HG03565 (cell line): ENCODE measurements around the gene DNALI1.
"Not testable (repeated sequence)": the region's sequence is repeated elsewhere in the genome, so short reads cannot be mapped to it uniquely, and the experiment has no call there.

Experiments
- ATAC-seq: cut with Tn5 transposase; IDR thresholded peaks from one replicate; pipeline ENCODE4 v1.9.1; 2021; ENCODE audit warnings: mild to moderate bottlenecking, moderate library complexity; ENCODE audit not compliant: unreplicated experiment

Gene DNALI1

DNA sequence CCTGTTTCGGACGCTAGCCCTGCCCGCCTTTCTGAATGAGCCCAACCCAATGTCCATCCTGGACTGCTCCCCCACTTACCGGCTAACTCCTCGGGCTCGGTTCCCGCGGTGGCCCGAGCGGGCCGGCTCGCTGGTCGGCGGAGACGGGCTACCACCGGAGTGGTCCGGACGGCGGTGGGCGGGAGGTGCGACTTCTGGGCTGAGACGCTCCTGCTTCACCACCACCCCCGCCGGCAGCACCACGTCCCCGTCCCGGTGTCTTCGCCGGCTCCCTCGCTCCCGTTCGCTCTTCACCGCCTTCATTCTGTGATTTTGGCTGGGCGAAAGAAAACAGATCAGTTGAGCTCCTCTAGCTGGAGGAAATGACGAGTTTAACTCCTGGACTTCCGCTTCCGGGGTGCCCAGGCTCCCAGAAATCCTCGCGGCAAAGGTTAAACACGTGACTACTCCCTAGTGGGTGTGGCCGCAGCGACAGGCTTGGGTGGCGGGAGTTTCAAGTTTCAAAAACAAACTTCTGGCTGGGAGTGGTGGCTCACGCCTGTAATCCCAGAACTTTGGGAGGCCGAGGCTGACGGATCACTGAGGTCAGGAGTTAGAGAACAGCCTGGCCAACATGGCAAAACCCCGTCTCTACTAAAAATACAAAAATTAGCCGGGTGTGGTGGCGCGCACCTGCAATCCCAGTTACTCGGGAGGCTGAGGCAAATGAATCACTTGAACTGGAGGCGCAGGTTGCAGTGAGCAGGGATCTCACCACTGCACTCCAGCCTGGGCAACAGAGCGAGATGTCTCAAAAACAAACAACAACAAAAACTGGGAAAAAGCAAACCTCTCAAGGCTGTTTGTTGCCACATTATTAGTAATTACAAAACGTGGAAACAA is 2.6 kb upstream of the DNALI1 start, which contains the start of gene SNIP1:
SNIP1 (minus strand) TSS at position 367 of the 882 bp plus-strand sequence; CDS start at position 303, 64 bp downstream.
- ATAC-seq: no peak

- ATAC-seq: no peak
Measured at GRCh38 chr1:37557402-37557801, 662 bp downstream of the DNALI1 start.

GRCh38 chr1:37558411-37558810 is 1.7 kb downstream of the DNALI1 start:
- no peak for ATAC-seq

- ATAC-seq: no peak
Measured at GRCh38 chr1:37559080-37559479, 2.3 kb downstream of the DNALI1 start.

- not testable (repeated sequence) for ATAC-seq
Measured at GRCh38 chr1:37559957-37560379, 3.2 kb downstream of the DNALI1 start.

DNA sequence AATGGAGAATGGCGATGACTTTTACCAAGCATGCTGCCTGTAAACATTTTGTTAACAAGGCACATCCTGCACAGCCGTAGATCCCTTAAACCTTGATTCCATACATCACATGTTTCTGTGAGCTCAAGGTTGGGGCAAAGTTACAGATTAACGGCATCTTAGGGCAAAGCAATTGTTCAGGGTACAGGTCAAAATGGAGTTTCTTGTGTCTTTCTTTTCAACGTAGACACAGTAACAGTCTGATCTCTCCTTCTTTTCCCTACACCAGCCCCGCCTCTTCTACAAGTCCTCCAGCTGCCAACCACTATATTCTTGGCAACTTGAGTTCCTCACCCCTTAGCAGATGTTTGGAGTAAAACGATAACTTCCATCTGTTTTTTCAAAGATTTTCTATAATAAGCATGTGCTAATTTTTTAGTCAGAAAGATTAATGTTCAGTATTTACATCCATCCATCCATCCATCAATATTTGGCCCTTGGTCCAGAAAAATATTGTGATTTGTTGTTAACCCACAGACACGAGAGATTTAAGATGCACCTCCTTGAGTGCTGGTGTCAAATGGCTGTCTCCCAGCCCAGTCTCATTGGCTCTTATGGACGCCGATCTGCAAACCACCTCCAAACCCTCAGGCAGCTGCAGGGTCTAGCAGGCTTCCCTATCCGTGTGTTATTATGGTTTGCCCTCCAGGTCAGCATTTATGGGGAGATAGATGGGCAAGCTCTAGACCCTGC is 3.8 kb downstream of the DNALI1 start:
- ATAC-seq: no peak

- no peak for ATAC-seq
Measured at GRCh38 chr1:37561133-37562132, 4.7 kb downstream of the DNALI1 start.

DNA sequence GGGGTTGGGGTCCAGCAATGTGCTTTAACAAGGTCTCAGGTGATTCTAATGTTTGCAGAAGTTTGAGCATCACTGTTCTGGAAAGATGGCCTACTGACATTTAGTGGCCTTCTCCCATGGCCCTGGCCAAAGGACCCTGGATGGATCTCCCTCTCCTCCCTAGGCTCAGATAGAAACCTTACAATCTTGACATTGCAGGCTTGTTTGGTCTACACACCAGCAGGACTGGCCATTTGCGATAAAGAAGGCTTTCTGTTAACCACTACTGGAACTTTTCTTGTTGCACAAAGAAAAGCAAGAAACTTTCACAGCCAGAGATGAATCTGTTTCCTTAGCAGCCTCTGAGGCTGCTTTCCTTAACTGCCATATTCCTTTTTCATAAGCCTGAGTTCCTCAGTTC is 6.2 kb downstream of the DNALI1 start:
- no peak for ATAC-seq

DNA sequence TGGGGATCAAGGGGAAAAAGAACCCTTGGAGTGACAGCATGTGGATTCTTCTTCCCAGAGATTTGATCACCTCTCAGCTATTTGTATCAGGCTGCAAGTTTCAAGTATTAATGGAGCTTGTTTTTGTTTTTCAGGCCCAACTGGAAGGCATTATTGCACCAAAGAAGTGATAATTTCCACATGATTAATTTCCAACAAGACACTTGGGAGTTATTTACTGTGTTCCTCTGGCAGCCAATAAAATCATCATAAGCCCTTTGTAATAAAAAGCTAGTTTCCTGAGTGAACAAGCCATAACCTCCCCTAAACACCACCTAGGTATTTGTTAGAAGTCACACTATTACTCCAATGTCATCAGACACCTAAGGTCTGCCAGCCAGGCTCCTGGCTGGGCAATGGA is 8.2 kb downstream of the DNALI1 start:
- ATAC-seq: no peak

GRCh38 chr1:37567023-37567422 is 10.3 kb downstream of the DNALI1 start:
- ATAC-seq: no peak

GRCh38 chr1:37570528-37571334 is 14.0 kb downstream of the DNALI1 start:
- no peak for ATAC-seq

DNA sequence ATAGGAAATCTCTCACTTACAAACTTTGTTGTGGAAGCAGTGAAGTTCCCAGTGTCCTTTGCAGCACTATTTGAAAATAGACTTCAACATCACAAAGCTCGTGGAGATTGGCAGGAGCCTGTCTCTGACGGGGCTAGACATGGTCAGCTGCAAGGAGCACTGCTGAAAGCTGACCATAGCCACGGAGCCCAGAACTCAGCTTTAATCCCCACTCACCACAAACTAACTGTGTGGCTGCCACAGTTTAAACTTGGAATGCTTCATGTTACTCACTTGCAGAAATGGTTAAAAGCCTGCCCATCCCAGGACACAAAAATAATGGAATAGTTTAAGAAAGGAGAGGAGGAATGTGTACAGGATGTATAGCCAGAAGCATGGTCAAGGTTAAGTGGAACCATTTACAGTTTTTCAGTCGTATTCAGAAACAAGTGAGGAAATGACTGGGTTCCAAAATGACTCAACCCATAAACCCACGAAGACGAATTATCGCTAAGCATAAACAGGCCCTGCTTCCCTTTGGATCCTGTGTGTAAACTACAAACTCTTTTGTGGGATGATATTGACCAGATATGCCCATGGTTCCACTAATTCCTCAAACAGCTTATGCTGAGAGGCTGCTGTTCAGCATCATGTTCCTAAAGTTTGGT is 18.2 kb downstream of the DNALI1 start:
- ATAC-seq: no peak

GRCh38 chr1:37575692-37576091 is 19.0 kb downstream of the DNALI1 start:
- ATAC-seq: no peak

DNA sequence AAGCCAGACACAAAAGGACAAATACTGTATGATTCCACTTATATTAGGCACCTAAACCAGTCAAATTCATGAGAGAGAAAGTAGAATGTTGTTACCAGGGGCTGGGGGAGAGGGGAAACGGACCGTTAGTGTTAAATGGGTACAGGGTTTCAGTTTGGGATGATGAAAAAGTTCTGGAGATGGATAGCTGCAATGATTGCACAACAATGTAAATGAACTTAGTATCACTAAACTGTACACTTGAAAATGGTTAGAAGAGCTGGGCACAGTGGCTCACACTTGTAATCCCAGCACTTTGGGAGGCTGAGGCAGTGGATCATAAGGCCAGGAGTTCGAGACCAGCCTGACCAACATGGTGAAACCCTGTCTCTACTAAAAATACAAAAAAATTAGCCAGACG is 27.8 kb downstream of the DNALI1 start:
- not testable (repeated sequence) for ATAC-seq

GRCh38 chr1:37588939-37589338 is 32.2 kb downstream of the DNALI1 start:
- no peak for ATAC-seq

- no peak for ATAC-seq
Measured at GRCh38 chr1:37593726-37594125, 37.0 kb downstream of the DNALI1 start.

DNA sequence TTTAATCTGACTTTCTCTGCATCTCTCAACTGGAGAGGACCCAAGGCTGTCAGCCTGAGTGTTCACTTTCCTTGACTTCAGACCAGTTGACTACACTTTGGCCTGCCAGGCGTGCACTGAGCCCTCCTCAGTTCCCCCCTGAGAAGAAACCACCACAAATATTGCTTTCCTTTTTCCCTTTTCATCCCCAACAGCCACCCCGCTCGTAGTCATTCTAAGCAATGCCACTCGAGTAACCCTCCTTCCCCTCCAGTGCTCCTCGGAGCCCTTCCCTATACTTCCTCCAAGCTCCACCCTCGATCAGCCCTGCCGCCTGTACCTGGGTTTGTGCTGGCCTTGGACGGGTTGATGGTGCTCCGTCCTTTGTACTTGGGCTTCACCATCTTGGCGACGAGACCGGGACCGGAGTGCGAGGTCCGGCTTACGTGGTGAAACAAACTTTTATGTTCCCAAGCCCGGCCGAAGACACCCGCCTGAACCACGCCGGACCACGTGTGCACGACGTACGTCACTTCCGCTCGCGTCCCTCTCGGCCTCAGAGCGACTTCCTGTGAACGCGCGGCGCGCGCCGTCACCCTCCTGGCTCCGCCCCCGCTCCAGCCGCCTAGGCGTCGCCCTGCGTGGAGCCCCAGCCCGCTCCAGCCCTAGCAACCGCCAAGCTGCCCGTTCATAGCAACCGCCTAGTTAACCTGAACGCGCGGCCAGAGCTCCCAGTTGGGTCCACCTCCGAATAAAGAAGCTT is 38.9 kb downstream of the DNALI1 start, which contains the start of gene GNL2:
GNL2 (minus strand) TSS at position 498 of the 742 bp plus-strand sequence; CDS start at position 383, 115 bp downstream.
- peak; percentile 94 for ATAC-seq

GRCh38 chr1:37596182-37596667 is 39.5 kb downstream of the DNALI1 start:
- no peak for ATAC-seq
